ENCODE measurements around the gene CFAP126.
"Not testable (repeated sequence)": the region's sequence is repeated elsewhere in the genome, so short reads cannot be mapped to it uniquely, and the experiment has no call there.

The CFAP126 gene

GRCh38 chr1:161381707-161382106 is 14.0 kb upstream of the CFAP126 start:
- DNase-seq (ENCODE audit: low read depth), result no peak

DNA sequence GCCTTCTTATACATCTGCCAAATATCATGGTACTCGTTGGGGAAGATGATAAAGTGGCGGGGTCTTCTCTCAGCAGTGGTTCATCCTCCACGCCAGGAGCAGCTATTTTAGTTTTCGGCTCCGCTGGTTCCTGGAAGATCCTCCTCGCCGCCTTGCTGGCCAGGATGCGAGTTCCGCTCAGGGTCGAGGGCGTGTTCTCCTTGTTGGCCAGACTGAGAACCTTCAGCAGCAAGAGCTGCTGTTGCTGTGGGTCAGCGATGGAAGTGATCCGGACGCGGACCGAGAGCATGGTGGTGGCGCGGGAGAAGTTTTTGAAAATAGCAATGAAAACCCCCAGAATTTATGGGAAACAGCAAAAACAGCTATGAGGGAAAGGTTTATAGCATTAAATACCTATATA is 11.4 kb upstream of the CFAP126 start:
- DNase-seq (ENCODE audit: low read depth), result no peak

GRCh38 chr1:161378014-161378413 is 10.3 kb upstream of the CFAP126 start:
- DNase-seq (ENCODE audit: low read depth), result no peak

DNA sequence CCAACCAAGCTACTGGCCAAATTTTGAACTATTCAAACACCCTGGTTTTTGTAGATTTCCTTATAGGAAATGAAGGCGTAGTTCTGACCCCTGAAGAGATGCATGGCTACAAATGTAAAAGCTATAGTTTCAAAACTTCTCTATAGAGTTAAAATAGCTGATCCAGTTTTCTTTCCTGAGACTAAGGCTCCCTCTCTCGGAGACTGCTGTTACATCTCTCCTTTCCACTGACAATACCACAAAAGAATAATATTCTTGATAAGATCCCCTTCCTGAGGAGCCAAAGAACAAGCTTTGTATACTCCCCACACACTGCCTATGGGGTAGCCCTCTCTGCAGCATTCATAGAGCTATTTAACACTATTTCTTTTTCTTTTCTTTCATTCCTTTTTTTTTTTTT is 6.7 kb upstream of the CFAP126 start:
- peak; percentile 13 for DNase-seq (ENCODE audit: low read depth)

- DNase-seq (ENCODE audit: low read depth), result no peak
These were observed 5.8 kb upstream of the CFAP126 start for GRCh38 chr1:161373442-161373841.

GRCh38 chr1:161365207-161365606 is 2.5 kb downstream of the CFAP126 start:
- DNase-seq (ENCODE audit: low read depth), result no peak

GRCh38 chr1:161364332-161364731 is 3.3 kb downstream of the CFAP126 start:
- DNase-seq (ENCODE audit: low read depth), result no peak

DNA sequence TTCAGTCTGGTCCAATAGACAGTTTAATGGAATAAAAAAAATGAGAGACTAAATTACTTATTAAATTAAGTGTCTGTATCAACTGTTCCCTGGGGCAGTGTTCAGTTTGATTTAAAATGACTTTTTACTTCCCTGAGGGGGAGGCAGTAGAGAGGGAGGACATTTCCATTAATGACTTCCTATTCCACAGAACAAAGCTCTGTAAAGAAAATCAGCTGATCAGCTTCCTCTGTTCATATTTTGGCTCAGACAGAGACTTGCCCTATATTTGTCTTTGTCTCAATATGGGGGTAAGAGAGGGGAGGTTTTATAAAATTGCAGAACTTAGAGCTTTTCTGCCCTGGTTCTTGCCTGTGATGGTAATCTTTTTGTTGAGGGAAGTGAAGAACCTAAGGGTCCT is 8.4 kb downstream of the CFAP126 start:
- no peak for DNase-seq (ENCODE audit: low read depth)

- DNase-seq (ENCODE audit: low read depth), result no peak
These were observed 10.6 kb downstream of the CFAP126 start for GRCh38 chr1:161357073-161357472.

GRCh38 chr1:161351482-161351881 is 16.2 kb downstream of the CFAP126 start:
- DNase-seq (ENCODE audit: low read depth), result no peak

DNA sequence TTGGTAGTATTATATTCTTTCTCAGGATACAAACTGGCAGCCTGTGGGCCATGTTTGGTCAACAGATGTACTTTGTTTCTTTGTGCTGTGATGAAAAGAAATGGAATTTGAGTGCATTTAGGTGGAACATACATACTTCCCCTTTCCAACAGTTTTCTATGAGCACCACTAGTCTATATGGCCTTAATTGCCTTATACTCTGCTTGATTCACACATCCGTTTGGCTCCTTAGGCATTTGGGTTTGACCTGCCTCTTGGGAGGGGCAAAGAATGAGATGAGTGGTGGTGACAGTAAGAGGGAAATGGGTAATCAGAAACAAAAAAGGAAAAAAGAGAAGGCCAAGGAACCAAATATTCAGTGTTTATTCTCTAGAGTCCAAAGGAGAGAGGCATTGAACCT is 17.0 kb downstream of the CFAP126 start:
- no peak for DNase-seq (ENCODE audit: low read depth)

DNA sequence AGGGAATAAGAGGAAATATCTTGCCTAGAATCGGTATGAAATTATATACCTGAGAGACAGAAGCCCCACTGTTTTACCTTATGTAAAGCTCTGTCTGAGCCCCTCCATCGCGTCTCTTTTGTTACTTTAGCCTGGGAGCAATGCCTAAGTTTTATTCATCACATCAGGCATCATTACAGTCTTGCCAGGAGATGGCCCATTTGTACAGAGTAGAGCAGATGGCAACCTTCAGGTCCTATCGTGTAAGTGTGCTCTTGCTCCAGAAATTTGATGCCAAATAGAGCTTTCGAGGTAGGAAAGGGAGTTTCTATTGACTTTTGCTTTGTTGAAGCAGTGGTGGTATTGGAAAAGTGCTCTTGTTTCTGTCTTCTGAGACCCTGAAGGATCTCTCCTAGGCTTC is 24.9 kb downstream of the CFAP126 start:
- DNase-seq (ENCODE audit: low read depth), result no peak

DNA sequence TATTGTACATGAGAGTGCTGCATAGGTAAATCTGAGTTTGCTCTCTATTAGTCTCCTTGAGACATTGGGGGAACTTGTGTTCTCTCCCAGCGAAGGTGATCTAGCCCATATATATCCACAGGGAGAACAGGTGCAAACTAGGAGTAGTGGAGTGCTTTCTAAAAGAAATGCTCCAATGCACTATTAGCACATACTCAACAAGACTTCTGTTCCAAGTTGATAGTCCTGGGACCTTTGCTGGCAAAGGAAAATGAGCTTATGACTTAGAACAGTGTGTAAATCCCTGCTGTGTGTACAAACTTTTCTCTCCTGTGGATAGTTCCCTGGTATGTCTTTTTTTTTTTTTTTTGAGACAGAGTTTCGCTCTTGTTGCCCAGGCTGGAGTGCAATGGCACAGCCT is 25.5 kb downstream of the CFAP126 start:
- no peak for DNase-seq (ENCODE audit: low read depth)

- peak; percentile 40 for DNase-seq (ENCODE audit: low read depth)
These were observed 31.9 kb downstream of the CFAP126 start for GRCh38 chr1:161335796-161336195.

GRCh38 chr1:161333166-161333565 is 34.5 kb downstream of the CFAP126 start:
- DNase-seq (ENCODE audit: low read depth), result no peak

DNA sequence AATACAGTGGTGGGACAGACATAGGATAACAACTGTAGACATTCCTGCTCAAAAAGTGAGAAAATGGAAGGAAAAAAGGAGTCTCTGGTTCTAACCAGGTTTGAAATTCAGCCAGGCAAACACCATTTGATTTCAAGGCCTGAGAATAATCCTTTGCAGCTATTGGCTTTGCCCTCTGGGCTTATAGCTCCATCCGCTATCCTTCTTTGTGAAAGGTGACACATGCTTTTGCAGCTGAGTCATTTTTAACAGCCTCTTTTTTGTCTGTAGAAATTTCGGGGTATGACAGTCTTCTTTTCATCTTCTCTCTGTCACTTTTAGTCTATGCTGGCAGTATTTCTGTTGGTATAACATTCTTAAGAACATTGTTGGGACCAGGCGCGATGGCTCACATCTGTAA is 37.3 kb downstream of the CFAP126 start:
- peak; percentile 51 for DNase-seq (ENCODE audit: low read depth)

- no peak for DNase-seq (ENCODE audit: low read depth)
These were observed 43.7 kb downstream of the CFAP126 start for GRCh38 chr1:161324020-161324419.

- DNase-seq (ENCODE audit: low read depth), result not testable (repeated sequence)
These were observed 51.6 kb downstream of the CFAP126 start for GRCh38 chr1:161315841-161316674.

Measured in EH (cell line).